Panc1 (cell line): ENCODE results near the gene BCR.

ENCODE experiments used
- POLR2AphosphoS5 ChIP-seq: IDR thresholded peaks from 2 replicates; pipeline ENCODE4 v1.6.1; 2012; ENCODE audit warnings: mild to moderate bottlenecking, low read depth, low read length, moderate library complexity
- SIN3A ChIP-seq: IDR thresholded peaks from 2 replicates; pipeline ENCODE4 v1.6.1; 2012; ENCODE audit warnings: low read depth, mild to moderate bottlenecking, low read length, moderate library complexity, borderline replicate concordance; ENCODE audit not compliant: insufficient read depth
- TCF7L2 ChIP-seq: IDR thresholded peaks from 2 replicates; pipeline ENCODE4 v1.6.1; 2011; ENCODE audit warnings: mild to moderate bottlenecking, low read depth, low read length, inconsistent platforms
- TF ChIP-seq, protein P1 (sequence below): fragments of 450-650 bp; IDR thresholded peaks from 2 replicates; pipeline ENCODE4 v1.5.1; 2017; ENCODE audit warnings: mild to moderate bottlenecking
- TF ChIP-seq, protein P2 (sequence below), 2 experiments: IDR thresholded peaks; 2 replicates each; pipeline ENCODE4 v1.6.1; 2011 to 2012; ENCODE audit warnings: low read depth in 2 of 2, control low read depth in 1 of 2, low read length in 1 of 2, mild to moderate bottlenecking in 1 of 2, moderate library complexity in 1 of 2; ENCODE audit not compliant: insufficient read depth in 1 of 2

DNA sequence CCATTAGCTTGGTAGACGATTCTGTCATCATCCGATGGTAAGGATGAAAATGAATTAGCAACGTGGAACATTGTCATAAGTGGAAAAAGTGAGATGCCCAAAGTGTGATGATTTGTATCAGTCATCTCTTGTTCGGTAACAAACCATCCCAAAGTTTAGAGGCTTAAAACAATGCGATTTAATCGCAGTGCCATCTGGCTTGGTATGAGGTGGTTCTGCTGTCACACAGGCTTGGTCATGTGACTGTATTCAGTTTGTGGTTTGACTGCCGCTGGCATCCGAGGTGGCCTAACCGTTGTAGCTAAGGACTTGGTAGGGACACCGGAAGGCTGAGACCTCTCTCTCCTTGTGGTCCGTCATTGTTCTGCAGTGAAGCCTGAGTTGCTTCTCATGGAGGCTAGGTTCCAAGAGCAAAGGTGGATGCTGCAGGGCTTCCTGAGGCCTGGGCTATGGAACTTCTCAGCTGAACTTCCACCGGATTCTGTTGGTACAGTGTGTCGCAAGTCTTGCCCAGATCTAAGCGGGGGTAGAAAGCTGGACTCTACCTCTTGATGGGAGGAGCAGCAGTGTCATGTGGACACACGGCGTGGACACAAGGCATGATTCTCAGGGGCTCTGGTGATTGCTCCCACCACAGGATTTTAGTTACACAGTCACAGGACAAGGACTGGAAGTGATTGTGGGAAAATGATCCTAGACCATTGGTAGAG, 36.3 kb downstream of the BCR start:
- TF ChIP-seq, protein P1, sequence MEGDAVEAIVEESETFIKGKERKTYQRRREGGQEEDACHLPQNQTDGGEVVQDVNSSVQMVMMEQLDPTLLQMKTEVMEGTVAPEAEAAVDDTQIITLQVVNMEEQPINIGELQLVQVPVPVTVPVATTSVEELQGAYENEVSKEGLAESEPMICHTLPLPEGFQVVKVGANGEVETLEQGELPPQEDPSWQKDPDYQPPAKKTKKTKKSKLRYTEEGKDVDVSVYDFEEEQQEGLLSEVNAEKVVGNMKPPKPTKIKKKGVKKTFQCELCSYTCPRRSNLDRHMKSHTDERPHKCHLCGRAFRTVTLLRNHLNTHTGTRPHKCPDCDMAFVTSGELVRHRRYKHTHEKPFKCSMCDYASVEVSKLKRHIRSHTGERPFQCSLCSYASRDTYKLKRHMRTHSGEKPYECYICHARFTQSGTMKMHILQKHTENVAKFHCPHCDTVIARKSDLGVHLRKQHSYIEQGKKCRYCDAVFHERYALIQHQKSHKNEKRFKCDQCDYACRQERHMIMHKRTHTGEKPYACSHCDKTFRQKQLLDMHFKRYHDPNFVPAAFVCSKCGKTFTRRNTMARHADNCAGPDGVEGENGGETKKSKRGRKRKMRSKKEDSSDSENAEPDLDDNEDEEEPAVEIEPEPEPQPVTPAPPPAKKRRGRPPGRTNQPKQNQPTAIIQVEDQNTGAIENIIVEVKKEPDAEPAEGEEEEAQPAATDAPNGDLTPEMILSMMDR: no peak
- TF ChIP-seq POLR2AphosphoS5: no peak
- TF ChIP-seq, protein P2, sequence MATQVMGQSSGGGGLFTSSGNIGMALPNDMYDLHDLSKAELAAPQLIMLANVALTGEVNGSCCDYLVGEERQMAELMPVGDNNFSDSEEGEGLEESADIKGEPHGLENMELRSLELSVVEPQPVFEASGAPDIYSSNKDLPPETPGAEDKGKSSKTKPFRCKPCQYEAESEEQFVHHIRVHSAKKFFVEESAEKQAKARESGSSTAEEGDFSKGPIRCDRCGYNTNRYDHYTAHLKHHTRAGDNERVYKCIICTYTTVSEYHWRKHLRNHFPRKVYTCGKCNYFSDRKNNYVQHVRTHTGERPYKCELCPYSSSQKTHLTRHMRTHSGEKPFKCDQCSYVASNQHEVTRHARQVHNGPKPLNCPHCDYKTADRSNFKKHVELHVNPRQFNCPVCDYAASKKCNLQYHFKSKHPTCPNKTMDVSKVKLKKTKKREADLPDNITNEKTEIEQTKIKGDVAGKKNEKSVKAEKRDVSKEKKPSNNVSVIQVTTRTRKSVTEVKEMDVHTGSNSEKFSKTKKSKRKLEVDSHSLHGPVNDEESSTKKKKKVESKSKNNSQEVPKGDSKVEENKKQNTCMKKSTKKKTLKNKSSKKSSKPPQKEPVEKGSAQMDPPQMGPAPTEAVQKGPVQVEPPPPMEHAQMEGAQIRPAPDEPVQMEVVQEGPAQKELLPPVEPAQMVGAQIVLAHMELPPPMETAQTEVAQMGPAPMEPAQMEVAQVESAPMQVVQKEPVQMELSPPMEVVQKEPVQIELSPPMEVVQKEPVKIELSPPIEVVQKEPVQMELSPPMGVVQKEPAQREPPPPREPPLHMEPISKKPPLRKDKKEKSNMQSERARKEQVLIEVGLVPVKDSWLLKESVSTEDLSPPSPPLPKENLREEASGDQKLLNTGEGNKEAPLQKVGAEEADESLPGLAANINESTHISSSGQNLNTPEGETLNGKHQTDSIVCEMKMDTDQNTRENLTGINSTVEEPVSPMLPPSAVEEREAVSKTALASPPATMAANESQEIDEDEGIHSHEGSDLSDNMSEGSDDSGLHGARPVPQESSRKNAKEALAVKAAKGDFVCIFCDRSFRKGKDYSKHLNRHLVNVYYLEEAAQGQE (IDR thresholded peaks at IDR 0.05; ENCODE audit: insufficient read depth in 1 of 2, low read depth in 2 of 2, low read length in 1 of 2): no peak
- TF ChIP-seq SIN3A: no peak
- TF ChIP-seq TCF7L2: no peak
